Measurements from ENCODE around the gene ZNF138.
"Not testable (repeated sequence)": the region's sequence is repeated elsewhere in the genome, so short reads cannot be mapped to it uniquely, and the experiment has no call there.

The ZNF138 gene

DNA sequence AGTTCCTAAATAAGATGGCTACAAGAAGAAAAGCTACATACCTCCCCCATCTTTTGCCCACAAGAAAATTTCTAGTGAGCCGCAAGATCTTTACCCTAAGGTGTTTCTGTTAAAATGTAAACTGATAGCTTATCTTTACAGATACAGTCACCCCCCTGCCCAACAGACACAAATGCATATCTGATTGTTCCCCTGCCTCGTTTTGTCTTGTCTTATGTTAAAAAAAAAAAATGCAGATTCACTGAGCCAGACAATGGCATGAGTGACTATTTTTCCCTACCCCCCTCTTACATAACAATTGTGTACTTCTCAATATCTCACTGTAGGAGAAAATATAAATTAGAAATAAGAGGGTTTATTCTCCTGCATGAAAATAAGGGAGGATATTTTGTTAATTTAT lies 8.5 kb downstream of the ZNF138 start:
- Mint-ChIP-seq H3K9me3 (no peaks in the 10 kb centered on the region), H3K4me1 (ENCODE audit: low read depth) (peaks cover 25% of the 10 kb centered on the region), H3K36me3 (ENCODE audit: low read depth) (peaks cover 83% of the 10 kb centered on the region), H3K27ac (no peak overlapping the region), H3K27me3 (no peaks in the 10 kb centered on the region), H3K4me3 (no peak overlapping the region)

DNA sequence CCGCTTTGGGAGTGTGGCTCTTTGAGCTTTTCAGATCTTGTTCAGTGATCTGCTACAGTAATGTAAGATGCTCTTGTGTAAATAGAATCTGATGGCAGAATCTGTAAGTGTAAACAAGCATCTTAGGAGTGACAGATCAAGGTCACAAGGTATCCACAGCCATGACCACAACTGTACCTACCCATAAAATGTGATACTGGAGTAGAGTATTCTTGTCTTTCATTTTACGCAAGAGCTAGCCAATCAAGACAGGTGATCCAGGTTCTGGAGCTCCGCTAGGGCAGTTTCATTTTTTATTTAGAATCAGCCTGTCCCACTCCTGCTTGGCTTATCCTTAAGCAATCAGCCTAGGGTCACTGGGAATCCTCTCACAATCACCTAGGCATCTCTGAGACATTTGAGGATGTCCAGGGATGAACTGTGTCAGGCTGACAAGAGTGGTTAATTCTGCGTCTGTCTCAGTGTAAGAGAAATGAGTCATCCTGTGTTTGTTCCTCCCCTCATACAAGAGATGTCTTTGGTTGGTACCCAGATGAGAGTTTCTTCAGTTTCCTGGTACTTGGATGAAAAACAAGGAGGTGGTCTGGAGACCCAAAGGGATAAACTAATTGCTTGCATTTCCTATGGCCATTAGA lies 13.6 kb downstream of the ZNF138 start:
- Mint-ChIP-seq H3K27ac (no peak overlapping the region), H3K4me3 (no peak overlapping the region), H3K36me3 (ENCODE audit: low read depth) (peaks cover 57% of the 10 kb centered on the region), H3K9me3 (no peaks in the 10 kb centered on the region), H3K4me1 (ENCODE audit: low read depth) (no peaks in the 10 kb centered on the region), H3K27me3 (no peaks in the 10 kb centered on the region)

DNA sequence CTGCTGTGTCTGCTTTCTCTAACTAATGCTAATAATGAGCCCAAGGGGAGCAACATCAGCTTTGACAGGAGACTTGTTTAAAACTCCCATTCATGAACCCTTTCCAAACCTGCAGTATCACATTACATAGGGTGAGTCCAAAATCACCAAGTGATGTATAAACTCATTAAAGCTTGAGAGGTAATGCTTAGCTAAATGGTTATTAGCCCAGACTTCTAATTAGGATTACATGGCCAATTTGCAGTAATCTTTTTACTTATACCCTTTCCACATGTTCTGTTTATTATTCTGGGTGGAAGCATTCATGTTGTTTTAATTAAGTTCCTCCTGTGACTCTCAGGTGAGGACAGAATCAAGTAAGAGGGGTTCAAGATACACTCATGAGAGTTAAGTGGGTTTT lies 17.5 kb downstream of the ZNF138 start:
- Mint-ChIP-seq H3K4me1 (ENCODE audit: low read depth) (no peaks in the 10 kb centered on the region), H3K27me3 (no peaks in the 10 kb centered on the region), H3K27ac (no peak overlapping the region), H3K9me3 (no peaks in the 10 kb centered on the region), H3K36me3 (ENCODE audit: low read depth) (peaks cover 60% of the 10 kb centered on the region), H3K4me3 (no peak overlapping the region)

DNA sequence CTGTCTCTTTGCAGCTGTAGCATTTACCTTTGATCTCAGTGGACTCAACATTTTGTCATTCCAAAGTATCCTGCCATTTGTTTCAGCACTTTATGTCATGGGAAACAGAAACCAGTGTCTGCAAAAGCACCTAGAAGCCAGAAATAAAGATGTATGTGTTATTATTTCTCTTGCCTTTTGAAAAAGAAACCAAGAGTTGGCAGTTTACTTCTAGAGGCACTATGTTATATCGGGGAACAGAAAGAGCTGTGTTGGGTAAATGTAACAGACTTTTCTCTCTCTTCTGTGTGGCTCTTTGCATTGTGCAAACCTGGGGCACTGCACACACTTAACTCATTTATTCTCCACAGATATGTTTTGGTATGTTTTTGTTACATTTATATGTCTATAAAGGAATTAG lies 36.7 kb downstream of the ZNF138 start:
- no peaks in the 10 kb centered on the region for H3K4me1 Mint-ChIP-seq (ENCODE audit: low read depth)
- no peak overlapping the region for H3K4me3 Mint-ChIP-seq
- H3K36me3 Mint-ChIP-seq (ENCODE audit: low read depth), result peaks cover 68% of the 10 kb centered on the region
- no peak overlapping the region for H3K27ac Mint-ChIP-seq
- peaks cover 25% of the 10 kb centered on the region for H3K9me3 Mint-ChIP-seq
- no peaks in the 10 kb centered on the region for H3K27me3 Mint-ChIP-seq

DNA sequence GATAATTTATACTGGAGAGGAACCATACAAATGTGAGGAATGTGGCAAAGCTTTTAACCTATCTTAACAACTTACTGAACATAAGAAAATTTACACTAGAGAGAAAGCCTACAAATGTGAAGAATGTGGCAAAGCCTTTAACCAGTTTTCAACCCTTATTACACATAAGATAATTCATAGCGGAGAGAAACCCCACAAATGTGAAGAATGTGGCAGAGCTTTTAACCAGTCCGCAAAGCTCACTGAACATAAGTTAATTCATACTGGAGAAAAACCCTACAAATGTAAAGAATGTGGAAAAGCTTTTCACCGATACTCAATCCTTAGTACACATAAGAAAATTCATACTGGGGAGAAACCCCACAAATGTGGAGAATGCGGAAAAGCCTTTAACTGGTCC lies 37.9 kb downstream of the ZNF138 start:
- Mint-ChIP-seq H3K36me3 (ENCODE audit: low read depth) (peaks cover 68% of the 10 kb centered on the region), H3K27ac (no peak overlapping the region), H3K4me1 (ENCODE audit: low read depth) (no peaks in the 10 kb centered on the region), H3K27me3 (no peaks in the 10 kb centered on the region), H3K9me3 (peaks cover 25% of the 10 kb centered on the region), H3K4me3 (no peak overlapping the region)

DNA sequence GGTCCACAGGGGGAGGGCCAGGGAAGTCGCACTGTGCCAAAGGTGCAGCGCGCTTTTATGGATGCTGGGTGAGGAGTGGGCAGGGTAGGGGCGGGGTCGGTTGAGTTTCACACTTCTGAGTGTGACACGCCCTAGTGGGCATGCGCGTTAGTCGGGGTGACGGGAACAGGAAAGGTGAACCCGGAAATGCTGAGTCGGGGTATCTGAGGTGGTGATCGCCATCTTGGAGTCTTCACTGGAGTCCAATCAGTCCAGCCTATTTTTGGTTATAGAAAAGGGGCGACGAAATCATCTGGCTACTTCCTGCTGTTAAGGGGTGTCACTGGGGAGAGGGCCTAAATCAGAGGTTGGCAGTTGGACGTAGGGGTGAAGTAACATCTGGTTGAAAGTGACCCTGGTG lies 40.8 kb downstream of the ZNF138 start:
- Mint-ChIP-seq H3K4me3 (no peak overlapping the region), H3K4me1 (ENCODE audit: low read depth) (no peaks in the 10 kb centered on the region), H3K27ac (no peak overlapping the region), H3K36me3 (ENCODE audit: low read depth) (peaks cover 51% of the 10 kb centered on the region), H3K27me3 (no peaks in the 10 kb centered on the region), H3K9me3 (peaks cover 33% of the 10 kb centered on the region)

DNA sequence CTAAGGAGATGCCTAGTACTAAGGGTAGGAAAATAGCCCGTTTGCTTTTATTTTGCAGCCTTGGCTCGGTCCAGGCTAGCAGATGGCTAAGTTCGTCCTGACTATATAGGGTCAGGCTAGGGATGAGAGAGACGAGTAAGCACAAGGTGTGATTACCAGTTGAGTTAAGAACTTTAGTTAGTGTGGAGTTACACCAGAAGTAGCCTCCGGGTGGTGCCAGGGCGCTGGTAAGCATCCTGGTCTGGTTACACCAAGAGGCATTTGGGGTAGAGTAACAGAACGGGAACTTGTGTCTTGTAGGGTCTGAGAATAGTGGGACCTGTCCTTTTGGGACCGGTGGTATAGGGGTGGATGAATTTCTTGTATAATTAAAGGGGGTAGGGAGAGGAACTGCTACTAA lies 41.6 kb downstream of the ZNF138 start:
- Mint-ChIP-seq H3K9me3 (peaks cover 30% of the 10 kb centered on the region), H3K36me3 (ENCODE audit: low read depth) (peaks cover 43% of the 10 kb centered on the region)
- H3K4me1 Mint-ChIP-seq (ENCODE audit: low read depth); H3K27me3 Mint-ChIP-seq; H3K27ac Mint-ChIP-seq; H3K4me3 Mint-ChIP-seq: not testable (repeated sequence)

DNA sequence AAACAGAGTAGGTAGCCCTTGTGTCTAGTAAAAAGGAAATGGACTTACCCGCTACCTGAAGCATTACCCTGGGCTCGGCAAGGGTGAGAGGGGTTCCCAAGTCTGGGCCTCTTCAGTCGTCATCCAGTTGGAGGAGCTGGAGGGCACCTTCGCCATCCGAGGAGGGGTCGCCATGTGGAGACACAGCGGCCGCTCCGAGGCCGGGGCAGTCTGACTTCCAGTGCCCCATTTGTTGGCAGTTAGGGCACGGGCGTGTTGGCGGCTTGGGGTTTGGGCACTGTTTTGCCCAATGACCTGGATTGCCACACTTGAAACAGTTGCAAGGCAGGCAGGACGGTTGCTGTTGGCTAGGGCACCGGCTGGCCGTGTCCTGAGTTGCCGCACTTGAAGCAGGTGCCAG lies 43.8 kb downstream of the ZNF138 start:
- H3K27me3 Mint-ChIP-seq; H3K27ac Mint-ChIP-seq; H3K9me3 Mint-ChIP-seq; H3K4me3 Mint-ChIP-seq; H3K4me1 Mint-ChIP-seq (ENCODE audit: low read depth): not testable (repeated sequence)
- peaks cover 21% of the 10 kb centered on the region for H3K36me3 Mint-ChIP-seq (ENCODE audit: low read depth)

DNA sequence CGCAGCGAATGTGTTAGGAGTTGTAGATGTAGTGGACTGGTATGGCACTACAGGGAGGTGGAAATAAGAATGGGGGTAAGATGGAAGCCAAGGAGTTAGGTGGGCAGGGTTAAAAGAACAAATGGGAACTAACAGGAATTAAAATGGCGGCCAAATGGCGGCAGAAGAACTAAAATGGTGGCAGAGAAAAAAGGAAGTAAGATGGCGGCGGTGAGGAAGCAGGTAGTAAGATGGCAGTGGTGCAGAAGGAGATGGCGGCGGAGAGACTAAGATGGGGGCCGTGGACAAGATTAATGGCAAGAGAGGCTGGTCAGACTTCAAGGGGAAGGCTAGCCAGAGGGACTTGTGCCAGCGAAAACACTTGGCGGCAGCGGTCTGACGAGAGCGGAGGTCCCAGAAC lies 44.5 kb downstream of the ZNF138 start:
- Mint-ChIP-seq H3K4me1 (ENCODE audit: low read depth) (no peaks in the 10 kb centered on the region), H3K27me3 (no peaks in the 10 kb centered on the region), H3K4me3 (no peak overlapping the region), H3K27ac (no peak overlapping the region), H3K9me3 (peaks cover 8% of the 10 kb centered on the region), H3K36me3 (ENCODE audit: low read depth) (peaks cover 19% of the 10 kb centered on the region)

DNA sequence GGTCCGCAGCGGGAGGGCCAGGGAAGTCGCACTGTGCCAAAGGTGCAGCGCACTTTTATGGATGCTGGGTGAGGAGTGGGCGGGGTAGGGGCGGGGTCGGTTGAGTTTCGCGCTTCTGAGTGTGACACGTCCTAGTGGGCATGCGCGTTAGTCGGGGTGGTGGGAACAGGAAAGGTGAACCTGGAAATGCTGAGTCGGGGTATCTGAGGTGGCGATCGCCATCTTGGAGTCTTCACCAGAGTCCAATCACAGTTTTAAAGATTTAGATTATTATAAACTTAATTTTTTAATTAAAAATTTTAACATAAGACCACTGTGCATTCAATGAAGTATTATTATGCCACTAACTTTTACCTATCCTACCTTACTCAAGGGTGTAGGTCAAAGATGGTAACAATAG lies 45.7 kb downstream of the ZNF138 start:
- Mint-ChIP-seq H3K9me3 (peaks cover 10% of the 10 kb centered on the region), H3K36me3 (ENCODE audit: low read depth) (peaks cover 12% of the 10 kb centered on the region), H3K27me3 (no peaks in the 10 kb centered on the region), H3K4me1 (ENCODE audit: low read depth) (no peaks in the 10 kb centered on the region), H3K4me3 (no peak overlapping the region), H3K27ac (no peak overlapping the region)

DNA sequence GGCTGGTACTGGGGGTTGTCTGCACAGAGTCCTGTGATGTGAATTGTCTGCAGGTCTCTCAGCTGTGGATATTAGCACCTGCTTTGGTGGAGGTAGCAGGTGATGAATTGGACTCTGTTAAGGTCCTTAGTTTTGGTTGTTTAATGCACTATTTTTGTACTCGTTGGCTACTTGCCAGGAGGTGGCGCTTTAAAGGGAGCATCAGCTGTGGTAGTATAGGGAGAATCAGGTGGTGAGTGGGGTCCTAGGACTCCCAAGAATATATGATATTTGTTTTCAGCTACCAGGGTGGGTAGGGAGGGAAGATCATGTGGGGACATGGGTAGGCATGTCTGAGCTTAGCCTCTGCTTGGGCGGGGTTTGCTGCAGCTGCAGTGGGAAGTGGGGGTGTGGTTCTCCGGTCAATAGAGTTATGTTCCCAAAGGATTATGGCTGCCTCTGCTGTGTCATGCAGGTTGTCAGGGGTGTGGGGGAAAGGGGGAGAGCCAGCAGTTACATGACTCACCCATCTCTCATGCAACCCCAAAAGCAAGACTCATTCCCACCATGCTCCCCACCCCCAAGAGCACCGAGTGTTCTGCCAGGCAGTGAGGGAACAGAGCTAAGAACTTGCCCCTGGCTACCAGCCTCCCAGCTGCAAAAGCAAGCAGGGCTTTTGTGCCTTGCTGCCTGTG lies 55.2 kb downstream of the ZNF138 start:
- H3K36me3 Mint-ChIP-seq (ENCODE audit: low read depth), result no peaks in the 10 kb centered on the region
- no peaks in the 10 kb centered on the region for H3K27me3 Mint-ChIP-seq
- no peak overlapping the region for H3K4me3 Mint-ChIP-seq
- H3K9me3 Mint-ChIP-seq, result peaks cover 24% of the 10 kb centered on the region
- no peaks in the 10 kb centered on the region for H3K4me1 Mint-ChIP-seq (ENCODE audit: low read depth)
- no peak overlapping the region for H3K27ac Mint-ChIP-seq

DNA sequence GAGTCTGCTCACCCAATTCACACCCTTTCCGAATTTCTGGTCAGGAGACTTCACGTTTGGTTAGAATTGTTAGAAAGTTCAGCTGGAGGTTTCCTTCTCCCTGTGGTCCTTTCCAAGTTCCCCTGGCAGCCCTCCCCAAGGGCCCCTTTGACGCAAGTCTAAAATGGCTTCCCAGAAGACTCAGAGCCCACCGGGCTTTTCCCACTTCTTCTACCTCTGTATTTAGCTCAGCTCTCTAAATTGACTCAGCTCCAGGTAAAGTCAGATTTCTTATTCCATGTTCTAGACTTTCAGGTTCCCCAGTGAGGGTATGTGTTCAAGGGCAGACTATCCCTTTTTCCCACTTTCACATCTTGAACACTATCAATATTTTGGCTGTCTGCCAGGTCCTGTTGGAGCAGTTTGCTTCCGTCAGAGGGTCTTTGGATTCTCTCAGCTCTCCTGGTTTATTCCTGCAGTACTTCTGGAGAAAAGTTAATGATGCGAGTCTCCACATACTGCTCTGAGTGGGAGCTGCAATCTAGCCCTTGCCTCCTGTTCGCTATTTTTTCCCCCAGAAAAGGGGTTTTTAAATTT lies 55.8 kb downstream of the ZNF138 start:
- Mint-ChIP-seq H3K4me1 (ENCODE audit: low read depth) (no peaks in the 10 kb centered on the region), H3K27me3 (no peaks in the 10 kb centered on the region), H3K27ac (no peak overlapping the region), H3K9me3 (peaks cover 21% of the 10 kb centered on the region), H3K36me3 (ENCODE audit: low read depth) (no peaks in the 10 kb centered on the region), H3K4me3 (no peak overlapping the region)

DNA sequence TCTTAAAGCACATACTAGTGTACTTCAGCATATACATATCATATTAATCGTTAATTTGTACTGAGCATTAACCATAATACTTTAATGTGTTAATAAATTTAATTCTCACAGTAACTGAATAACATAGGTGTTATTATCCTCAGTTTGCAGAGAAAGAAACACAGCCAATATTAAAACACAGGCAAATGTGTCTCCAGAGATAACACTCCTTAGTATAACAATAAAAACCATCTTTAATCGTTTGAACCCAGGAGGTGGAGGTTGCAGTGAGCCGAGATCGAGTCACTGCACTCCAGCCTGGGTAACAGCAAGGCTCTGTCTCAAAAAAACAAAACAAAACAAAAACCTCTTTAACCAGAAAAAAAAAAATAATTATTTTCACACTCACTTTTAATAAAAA lies 59.5 kb downstream of the ZNF138 start:
- Mint-ChIP-seq H3K27me3 (no peaks in the 10 kb centered on the region), H3K27ac (no peak overlapping the region), H3K9me3 (peaks cover 3% of the 10 kb centered on the region), H3K36me3 (ENCODE audit: low read depth) (no peaks in the 10 kb centered on the region), H3K4me1 (ENCODE audit: low read depth) (no peaks in the 10 kb centered on the region), H3K4me3 (no peak overlapping the region)

DNA sequence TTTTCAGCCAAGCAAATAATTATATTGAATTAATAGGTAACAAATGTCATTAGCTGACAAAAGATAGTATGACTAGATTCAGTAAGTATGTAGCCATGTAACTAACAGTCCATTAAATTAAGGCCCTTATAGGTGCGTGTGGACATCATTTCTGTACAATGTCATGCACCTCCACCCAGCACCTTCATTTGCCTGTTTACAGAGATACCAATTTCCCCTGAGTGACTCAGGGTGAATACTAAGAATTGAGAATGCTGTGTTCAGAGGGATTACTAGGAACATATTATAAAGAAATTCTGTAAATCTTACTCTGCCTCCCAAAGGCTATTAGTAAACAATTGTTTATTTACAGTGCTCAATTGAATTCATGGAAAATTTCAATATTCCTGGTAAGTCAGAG lies 60.7 kb downstream of the ZNF138 start:
- Mint-ChIP-seq H3K27ac (no peak overlapping the region), H3K9me3 (peaks cover 3% of the 10 kb centered on the region), H3K27me3 (no peaks in the 10 kb centered on the region), H3K4me1 (ENCODE audit: low read depth) (no peaks in the 10 kb centered on the region), H3K4me3 (no peak overlapping the region), H3K36me3 (ENCODE audit: low read depth) (no peaks in the 10 kb centered on the region)

DNA sequence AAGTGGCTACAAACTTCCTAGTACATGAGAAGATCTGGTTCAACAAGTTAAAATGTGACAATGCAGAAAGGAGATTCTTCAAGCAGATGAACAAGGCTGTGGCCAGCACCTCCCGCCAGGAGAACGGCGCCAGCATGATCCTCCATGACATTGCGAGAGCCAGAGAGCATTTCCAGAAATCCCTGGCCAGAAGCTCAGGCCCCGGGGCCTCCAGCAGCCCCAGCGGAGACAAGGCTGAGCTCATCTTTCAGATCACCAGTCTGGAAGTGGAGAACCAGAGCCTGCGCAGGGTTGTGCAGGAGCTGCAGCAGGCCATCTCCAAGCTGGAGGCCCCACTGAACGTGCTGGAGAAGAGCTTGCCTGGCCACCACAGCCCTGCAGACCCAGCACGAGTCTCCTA lies 68.8 kb downstream of the ZNF138 start:
- H3K27me3 Mint-ChIP-seq, result no peaks in the 10 kb centered on the region
- no peak overlapping the region for H3K27ac Mint-ChIP-seq
- peaks cover 8% of the 10 kb centered on the region for H3K9me3 Mint-ChIP-seq

DNA sequence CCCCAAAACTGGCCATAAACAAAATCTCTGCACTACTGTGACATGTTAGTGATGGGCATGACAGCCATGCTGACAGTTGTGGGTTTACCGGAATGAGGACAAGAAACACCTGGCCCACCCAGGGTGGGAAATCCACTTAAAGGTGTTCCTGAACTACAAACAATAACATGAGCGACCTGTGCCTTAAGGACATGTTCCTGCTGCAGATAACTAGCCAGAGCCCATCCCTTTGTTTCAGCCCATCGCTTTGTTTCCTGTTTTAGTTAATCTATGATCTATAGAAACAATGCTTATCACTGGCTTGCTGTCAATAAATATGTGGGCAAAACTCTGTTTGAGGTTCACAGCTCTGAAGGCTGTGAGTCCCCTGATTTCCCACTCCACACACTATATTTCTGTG lies 69.3 kb downstream of the ZNF138 start:
- H3K9me3 Mint-ChIP-seq; H3K4me3 Mint-ChIP-seq; H3K4me1 Mint-ChIP-seq (ENCODE audit: low read depth); H3K36me3 Mint-ChIP-seq (ENCODE audit: low read depth); H3K27ac Mint-ChIP-seq; H3K27me3 Mint-ChIP-seq: not testable (repeated sequence)

More for the DNA sequence above, 68.8 kb downstream of the ZNF138 start:
- no peak overlapping the region for H3K4me3 Mint-ChIP-seq
- H3K4me1 Mint-ChIP-seq (ENCODE audit: low read depth), result no peaks in the 10 kb centered on the region
- H3K36me3 Mint-ChIP-seq (ENCODE audit: low read depth), result no peaks in the 10 kb centered on the region
